GM10266 (cell line): Measurements from ENCODE around the gene SPINDOC.
"Not testable (repeated sequence)": the region's sequence is repeated elsewhere in the genome, so short reads cannot be mapped to it uniquely, and the experiment has no call there.

ENCODE experiments used
- DNase-seq: peaks from one replicate; pipeline ENCODE4 v3.0.0; 2012; ENCODE audit errors: extremely low spot score
- CTCF ChIP-seq: IDR thresholded peaks from 2 replicates; pipeline ENCODE4 v1.5.1; 2012; ENCODE audit warnings: mild to moderate bottlenecking, low read depth; ENCODE audit not compliant: control insufficient read depth, insufficient read depth; ENCODE audit errors: missing control alignments

The SPINDOC gene

GRCh38 chr11:63862923-63863322 is 49.7 kb downstream of the SPINDOC start:
- TF ChIP-seq CTCF: no peak
- no peak for DNase-seq

- DNase-seq: not testable (repeated sequence)
These were observed 50.4 kb downstream of the SPINDOC start for GRCh38 chr11:63863620-63864019.

- peak; percentile 81 for DNase-seq
- TF ChIP-seq CTCF: no peak
These were observed 53.0 kb downstream of the SPINDOC start for GRCh38 chr11:63866211-63866610.

GRCh38 chr11:63867511-63867910 is 54.3 kb downstream of the SPINDOC start:
- no peak for TF ChIP-seq CTCF
- DNase-seq: no peak

GRCh38 chr11:63868399-63869064 is 55.3 kb downstream of the SPINDOC start:
- no peak for TF ChIP-seq CTCF
- no peak for DNase-seq

- no peak for TF ChIP-seq CTCF
- no peak for DNase-seq
These were observed 55.9 kb downstream of the SPINDOC start for GRCh38 chr11:63869171-63869591.

- no peak for TF ChIP-seq CTCF
- no peak for DNase-seq
These were observed 56.4 kb downstream of the SPINDOC start for GRCh38 chr11:63869683-63870082.
